ENCODE results near the gene FAM135A. TPM values are rescaled to one million over a fixed set of nuclear protein-coding genes. Genes with fewer than 3 reads are reported as not detected.

The FAM135A gene
- total RNA-seq: 1 to 10 TPM; 6.0 to 7.0 TPM

DNA sequence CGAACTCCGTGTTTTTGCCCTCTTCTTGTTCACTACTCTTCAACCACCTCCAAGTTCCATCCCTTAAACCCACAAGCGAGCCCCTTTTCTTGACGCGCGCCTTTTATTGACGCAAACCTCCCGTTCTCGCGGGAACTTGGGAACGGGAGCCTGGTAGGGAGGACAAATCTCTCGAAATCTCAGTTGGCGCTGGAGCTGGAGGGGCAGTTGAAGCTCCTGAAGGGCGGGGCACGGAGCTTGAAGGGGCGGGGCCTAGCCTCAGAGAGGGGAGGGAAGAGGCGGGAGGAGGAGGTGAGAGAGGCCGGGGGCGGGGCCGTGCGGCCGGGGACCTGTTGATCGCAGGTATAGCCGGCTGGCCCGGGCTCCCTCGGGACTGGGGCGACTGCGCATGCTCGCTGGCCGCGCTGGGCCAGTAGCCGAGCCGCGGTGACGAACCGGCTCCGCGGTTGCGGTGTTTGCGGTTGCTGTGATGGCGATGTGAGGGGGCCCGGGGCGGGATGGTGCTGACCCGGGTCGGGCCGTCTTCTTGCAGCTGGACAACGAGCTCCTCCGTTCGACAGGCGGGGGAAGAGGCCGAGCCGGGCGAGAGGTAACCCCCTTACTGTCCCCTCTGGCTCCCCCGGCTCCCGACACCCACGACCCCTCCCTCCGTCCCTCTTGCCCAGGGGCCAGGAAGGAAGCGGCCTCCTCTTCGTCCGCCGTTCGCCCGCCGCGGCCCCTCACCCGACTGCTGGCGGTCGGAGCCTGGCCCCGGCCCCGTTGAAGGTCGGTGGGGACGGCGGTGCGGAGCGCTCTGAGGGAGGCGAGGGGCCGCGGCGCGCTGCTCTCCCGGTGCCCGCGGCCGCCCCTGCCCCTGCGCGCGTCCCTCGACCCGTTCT lies at the start of gene FAM135A:
TSS of gene FAM135A (plus strand) at position 395 of the 878 bp plus-strand sequence. CDS start 14,835 bp downstream, outside the sequence.

DNA sequence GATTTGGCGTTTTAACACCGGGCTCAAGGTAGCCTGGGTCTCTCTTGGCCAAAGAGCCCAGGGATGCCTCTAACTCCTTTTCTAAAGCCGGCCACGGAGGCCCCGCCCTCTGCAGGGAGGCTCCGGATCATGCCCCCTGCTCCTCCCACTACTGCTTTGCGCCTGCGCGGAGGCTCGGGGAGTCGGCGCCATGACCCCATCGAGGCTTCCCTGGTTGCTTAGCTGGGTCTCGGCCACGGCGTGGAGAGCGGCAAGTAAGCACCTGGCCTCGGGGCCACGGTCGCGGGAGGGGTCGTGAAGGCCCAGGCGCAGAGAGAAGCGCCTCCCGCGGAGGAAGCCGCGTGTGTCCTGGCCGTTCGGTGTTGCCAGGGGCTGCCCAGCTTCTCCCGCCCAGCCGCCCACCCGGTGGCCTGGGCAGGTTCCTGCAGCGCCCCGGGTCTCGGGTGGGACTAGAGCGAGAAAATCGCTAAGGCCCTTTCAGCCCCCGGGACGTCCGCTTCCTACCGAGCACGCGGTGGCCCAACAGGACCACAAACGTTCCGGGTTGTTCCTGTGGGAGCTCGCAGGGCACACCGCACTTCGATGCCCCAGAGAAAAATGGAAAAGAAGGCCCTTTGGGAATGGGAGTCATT lies 153.6 kb downstream of the FAM135A start, which contains the start of gene SDHAF4:
TSS of gene SDHAF4 (plus strand) at position 180 of the 632 bp plus-strand sequence. CDS start at position 191, 11 bp downstream.

Other genes with a start within 250 kb of the FAM135A start
- not detected for gene COL9A1, start 110.4 kb upstream of the FAM135A start, total RNA-seq
- gene SDHAF4, start 153.4 kb downstream of the FAM135A start, total RNA-seq: 10 to 100 TPM; 12.3 to 13.4 TPM